HG03565 (cell line): ENCODE data around the gene CA9.

Experiments
- ATAC-seq: cut with Tn5 transposase; IDR thresholded peaks from one replicate; pipeline ENCODE4 v1.9.1; 2021; ENCODE audit warnings: mild to moderate bottlenecking, moderate library complexity; ENCODE audit not compliant: unreplicated experiment

Gene CA9

GRCh38 chr9:35690614-35691333, 17.0 kb downstream of the CA9 start:
- ATAC-seq = no peak

- no peak for ATAC-seq
Measured at GRCh38 chr9:35691334-35691650, 17.6 kb downstream of the CA9 start.

- no peak for ATAC-seq
Measured at GRCh38 chr9:35691757-35692301, 18.1 kb downstream of the CA9 start.

GRCh38 chr9:35695943-35696401, 22.2 kb downstream of the CA9 start:
- ATAC-seq = no peak

- no peak for ATAC-seq
Measured at GRCh38 chr9:35696520-35697215, 22.9 kb downstream of the CA9 start.

GRCh38 chr9:35697486-35697885, 23.8 kb downstream of the CA9 start:
- no peak for ATAC-seq

GRCh38 chr9:35698231-35698630, 24.5 kb downstream of the CA9 start:
- ATAC-seq = no peak

GRCh38 chr9:35700031-35700430, 26.3 kb downstream of the CA9 start:
- no peak for ATAC-seq

GRCh38 chr9:35700942-35701341, 27.2 kb downstream of the CA9 start:
- ATAC-seq = no peak

- no peak for ATAC-seq
Measured at GRCh38 chr9:35702696-35703095, 29.0 kb downstream of the CA9 start.

GRCh38 chr9:35703906-35704672, 30.4 kb downstream of the CA9 start:
- no peak for ATAC-seq

- no peak for ATAC-seq
Measured at GRCh38 chr9:35705372-35705771, 31.6 kb downstream of the CA9 start.

- no peak for ATAC-seq
Measured at GRCh38 chr9:35705836-35706430, 32.2 kb downstream of the CA9 start.

GRCh38 chr9:35706951-35707350, 33.2 kb downstream of the CA9 start:
- ATAC-seq = no peak

- no peak for ATAC-seq
Measured at GRCh38 chr9:35708146-35708545, 34.4 kb downstream of the CA9 start.

- ATAC-seq = no peak
Measured at GRCh38 chr9:35710818-35711500, 37.2 kb downstream of the CA9 start.

GRCh38 chr9:35711501-35712428, 38.0 kb downstream of the CA9 start:
- ATAC-seq = no peak

- no peak for ATAC-seq
Measured at GRCh38 chr9:35712762-35713400, 39.2 kb downstream of the CA9 start.

- no peak for ATAC-seq
Measured at GRCh38 chr9:35713578-35713977, 39.9 kb downstream of the CA9 start.
